Body of pancreas (tissue), 4 donors: ENCODE results near the gene WDR93.

ENCODE experiments used
- POLR2A ChIP-seq, 3 donors: fragments of 450-650 bp; IDR thresholded peaks; one replicate each; pipeline ENCODE4 v1.6.1; 2016; ENCODE audit warnings: antibody characterized with exemption in 3 of 3, mild to moderate bottlenecking in 2 of 3
- TF ChIP-seq, protein P1 (sequence below), 7 experiments: fragments of 450-650 bp in 4 of 7; fragments of 200-600 bp in 3 of 7; sonication (generic) in 3 of 7; IDR thresholded peaks; one replicate each; pipeline ENCODE4 v1.5.1; 2016 to 2019; ENCODE audit warnings: antibody characterized with exemption in 7 of 7

- TF ChIP-seq, protein P1, sequence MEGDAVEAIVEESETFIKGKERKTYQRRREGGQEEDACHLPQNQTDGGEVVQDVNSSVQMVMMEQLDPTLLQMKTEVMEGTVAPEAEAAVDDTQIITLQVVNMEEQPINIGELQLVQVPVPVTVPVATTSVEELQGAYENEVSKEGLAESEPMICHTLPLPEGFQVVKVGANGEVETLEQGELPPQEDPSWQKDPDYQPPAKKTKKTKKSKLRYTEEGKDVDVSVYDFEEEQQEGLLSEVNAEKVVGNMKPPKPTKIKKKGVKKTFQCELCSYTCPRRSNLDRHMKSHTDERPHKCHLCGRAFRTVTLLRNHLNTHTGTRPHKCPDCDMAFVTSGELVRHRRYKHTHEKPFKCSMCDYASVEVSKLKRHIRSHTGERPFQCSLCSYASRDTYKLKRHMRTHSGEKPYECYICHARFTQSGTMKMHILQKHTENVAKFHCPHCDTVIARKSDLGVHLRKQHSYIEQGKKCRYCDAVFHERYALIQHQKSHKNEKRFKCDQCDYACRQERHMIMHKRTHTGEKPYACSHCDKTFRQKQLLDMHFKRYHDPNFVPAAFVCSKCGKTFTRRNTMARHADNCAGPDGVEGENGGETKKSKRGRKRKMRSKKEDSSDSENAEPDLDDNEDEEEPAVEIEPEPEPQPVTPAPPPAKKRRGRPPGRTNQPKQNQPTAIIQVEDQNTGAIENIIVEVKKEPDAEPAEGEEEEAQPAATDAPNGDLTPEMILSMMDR (IDR thresholded peaks at IDR 0.05) = no peak
- TF ChIP-seq POLR2A (IDR thresholded peaks at IDR 0.05) = no peak
Measured at GRCh38 chr15:89749526-89749925, 58.9 kb downstream of the WDR93 start.
